Adrenal gland (tissue), 5 donors: Measurements from ENCODE around the gene MRPL44.

Source experiments
- CTCF ChIP-seq, 6 experiments: fragments of 450-650 bp in 4 of 6; fragments of 200-600 bp in 2 of 6; sonication (generic) in 1 of 6; IDR thresholded peaks; 1 replicate in 5 of 6; 2 replicates in 1 of 6; pipeline versions ENCODE4 v1.5.1 to v1.8.0; 2016 to 2021; ENCODE audit warnings: antibody characterized with exemption in 6 of 6, mild to moderate bottlenecking in 2 of 6, moderate library complexity in 1 of 6
- POLR2A ChIP-seq, 2 donors: fragments of 450-650 bp; IDR thresholded peaks; one replicate each; pipeline ENCODE4 v1.6.1; 2017; ENCODE audit warnings: antibody characterized with exemption in 2 of 2, mild to moderate bottlenecking in 2 of 2, moderate library complexity in 1 of 2
- donor health status: DM: no; HTN: no; CAD: no.

- no peak for TF ChIP-seq CTCF (IDR thresholded peaks at IDR 0.05)
- no peak for TF ChIP-seq POLR2A (IDR thresholded peaks at IDR 0.05)
These were observed 22.4 kb upstream of the MRPL44 start for GRCh38 chr2:223934870-223935269.
